Upper lobe of left lung (tissue), 6 donors: Measurements from ENCODE around the gene SMAD6. TPM values are rescaled to one million over a fixed set of nuclear protein-coding genes. Genes with fewer than 3 reads are reported as not detected.

Experiments
- ATAC-seq, 2 donors: fragments of 200-7000 bp; cut with Tn5 transposase; one replicate each; pipeline ENCODE4 v1.9.1; 2022; ENCODE audit warnings: mild to moderate bottlenecking in 2 of 2, moderate library complexity in 2 of 2; ENCODE audit not compliant: low FRiP score in 2 of 2
- DNase-seq, 2 donors: peaks; one replicate each; pipeline ENCODE4 v3.0.0-alpha.2; 2019 to 2020
- H3K27ac ChIP-seq, 4 donors: fragments of 200-600 bp; sonication (generic); one replicate each; pipeline ENCODE4 v1.5.1; 2016 to 2019
- H3K27me3 ChIP-seq, 4 donors: fragments of 200-600 bp; sonication (generic); one replicate each; pipeline ENCODE4 v1.5.1; 2017 to 2019
- H3K36me3 ChIP-seq, 4 donors: fragments of 200-600 bp; sonication (generic); one replicate each; pipeline ENCODE4 v1.5.1; 2016 to 2019
- H3K4me1 ChIP-seq, 4 donors: fragments of 200-600 bp; sonication (generic); one replicate each; pipeline ENCODE4 v1.5.1; 2018 to 2019
- H3K4me3 ChIP-seq, 4 donors: fragments of 200-600 bp; sonication (generic); one replicate each; pipeline ENCODE4 v1.5.1; 2017 to 2019; ENCODE audit warnings: mild to moderate bottlenecking in 2 of 4, moderate library complexity in 1 of 4
- H3K9me3 ChIP-seq, 4 donors: fragments of 200-600 bp; sonication (generic); one replicate each; pipeline ENCODE4 v1.5.1; 2018 to 2019
- EP300 ChIP-seq, 4 donors: sonication (generic); formaldehyde crosslinking; IDR thresholded peaks; one replicate each; pipeline ENCODE4 v1.5.1; 2017; ENCODE audit warnings: antibody characterized with exemption in 4 of 4, control low read depth in 2 of 4
- POLR2A ChIP-seq, 4 donors: fragments of 450-650 bp; IDR thresholded peaks; one replicate each; pipeline ENCODE4 v1.5.1; 2016 to 2017; ENCODE audit warnings: antibody characterized with exemption in 4 of 4, mild to moderate bottlenecking in 2 of 4
- POLR2AphosphoS5 ChIP-seq, 2 donors: sonication (generic); formaldehyde crosslinking; IDR thresholded peaks; one replicate each; pipeline ENCODE4 v1.5.1; 2017; ENCODE audit warnings: antibody characterized with exemption in 2 of 2
- WGBS, 2 donors: methylation state at CpG; one replicate each; pipeline ENCODE4 v1.1.5; 2017 to 2018; 5-methylcytosine and 5-hydroxymethylcytosine counted together
- total RNA-seq, 6 donors: library from RNA; depleted of rRNA in 4 of 6; stranded (reverse); fragments of >200 nt in 4 of 6; gene quantifications; one replicate each; pipeline versions ENCODE4 v1.1.0 to v1.2.1, GENCODE V29; 2016 to 2021
- TF ChIP-seq, protein P1 (sequence below), 6 experiments: fragments of 450-650 bp in 4 of 6; fragments of 200-600 bp in 2 of 6; sonication (generic) in 2 of 6; IDR thresholded peaks; one replicate each; pipeline ENCODE4 v1.5.1; 2016 to 2019; ENCODE audit warnings: antibody characterized with exemption in 6 of 6
- donor health status: DM: no; HTN: no; CAD: no; lungs with moderate emphysema.
- donor health status: DM: no; HTN: yes; CAD: no; lungs with severe emphysema.

Gene SMAD6
- total RNA-seq, 6 donors from 2014 or later: 76.6 to 377 (median 102) TPM

- no peaks in the 10 kb centered on the region for H3K36me3 ChIP-seq
- peak overlapping the region in 1 of 4 donors; percentile 2 for H3K27ac ChIP-seq
- peaks cover 0 to 6% (median 0%) of the 10 kb centered on the region in 4 donors for H3K9me3 ChIP-seq
- no peaks in the 10 kb centered on the region for H3K27me3 ChIP-seq
- no peak overlapping the region for H3K4me3 ChIP-seq
- DNase-seq: peak in 1 of 2 donors; percentile 36
- 45 to 59% methylated on average over 3 of the region's 3 CpGs for WGBS, 2 donors
- H3K4me1 ChIP-seq: peaks cover 0 to 10% (median 2%) of the 10 kb centered on the region in 4 donors
- ATAC-seq: peak; percentile 42 to 77
- TF ChIP-seq EP300 (IDR thresholded peaks at IDR 0.05): peak in 1 of 4 donors; percentile 89
- TF ChIP-seq POLR2AphosphoS5 (IDR thresholded peaks at IDR 0.05): peak; percentile 42 to 67
- TF ChIP-seq POLR2A (IDR thresholded peaks at IDR 0.05): no peak
These were observed 113.3 kb downstream of the SMAD6 start for GRCh38 chr15:66815318-66815717.

DNA sequence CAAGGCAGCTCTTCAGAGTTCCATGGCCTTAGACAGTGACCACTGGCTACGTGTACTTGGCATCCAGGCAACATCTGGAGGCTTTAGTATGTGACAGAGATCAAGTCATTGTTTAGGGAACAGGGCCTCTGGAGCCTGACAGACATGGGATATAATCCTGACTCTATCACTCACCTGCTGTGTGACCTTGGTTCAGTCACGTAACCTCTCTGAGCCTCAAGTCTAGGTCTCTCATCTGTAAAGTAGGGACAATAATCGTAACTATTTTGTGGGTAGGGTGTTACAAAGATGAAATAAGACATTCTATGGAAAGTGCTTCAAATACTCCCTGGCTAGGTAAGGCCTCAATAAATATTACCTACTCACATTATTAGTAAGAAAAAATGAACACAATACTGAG, 114.2 kb downstream of the SMAD6 start:
- Histone ChIP-seq H3K27me3 (no peaks in the 10 kb centered on the region), H3K4me3 (no peak overlapping the region), H3K27ac (no peak overlapping the region), H3K4me1 (peaks cover 0 to 10% (median 2%) of the 10 kb centered on the region in 4 donors), H3K36me3 (no peaks in the 10 kb centered on the region), H3K9me3 (peaks cover 0 to 6% (median 0%) of the 10 kb centered on the region in 4 donors)
- WGBS, 2 donors: 88 to 99% methylated on average over 3 of the region's 3 CpGs
- no peak for ATAC-seq
- DNase-seq: no peak
- TF ChIP-seq EP300 (IDR thresholded peaks at IDR 0.05) (no peak), POLR2AphosphoS5 (IDR thresholded peaks at IDR 0.05) (no peak), POLR2A (IDR thresholded peaks at IDR 0.05) (no peak)
- TF ChIP-seq, protein P1, sequence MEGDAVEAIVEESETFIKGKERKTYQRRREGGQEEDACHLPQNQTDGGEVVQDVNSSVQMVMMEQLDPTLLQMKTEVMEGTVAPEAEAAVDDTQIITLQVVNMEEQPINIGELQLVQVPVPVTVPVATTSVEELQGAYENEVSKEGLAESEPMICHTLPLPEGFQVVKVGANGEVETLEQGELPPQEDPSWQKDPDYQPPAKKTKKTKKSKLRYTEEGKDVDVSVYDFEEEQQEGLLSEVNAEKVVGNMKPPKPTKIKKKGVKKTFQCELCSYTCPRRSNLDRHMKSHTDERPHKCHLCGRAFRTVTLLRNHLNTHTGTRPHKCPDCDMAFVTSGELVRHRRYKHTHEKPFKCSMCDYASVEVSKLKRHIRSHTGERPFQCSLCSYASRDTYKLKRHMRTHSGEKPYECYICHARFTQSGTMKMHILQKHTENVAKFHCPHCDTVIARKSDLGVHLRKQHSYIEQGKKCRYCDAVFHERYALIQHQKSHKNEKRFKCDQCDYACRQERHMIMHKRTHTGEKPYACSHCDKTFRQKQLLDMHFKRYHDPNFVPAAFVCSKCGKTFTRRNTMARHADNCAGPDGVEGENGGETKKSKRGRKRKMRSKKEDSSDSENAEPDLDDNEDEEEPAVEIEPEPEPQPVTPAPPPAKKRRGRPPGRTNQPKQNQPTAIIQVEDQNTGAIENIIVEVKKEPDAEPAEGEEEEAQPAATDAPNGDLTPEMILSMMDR (IDR thresholded peaks at IDR 0.05): no peak

GRCh38 chr15:66819084-66819483, 117.0 kb downstream of the SMAD6 start:
- 24 to 44% methylated on average over 2 of the region's 2 CpGs for WGBS, 2 donors
- ATAC-seq (peak; percentile 60 to 63), DNase-seq (peak in 1 of 2 donors; percentile 31)
- no peak for TF ChIP-seq POLR2AphosphoS5 (IDR thresholded peaks at IDR 0.05)
- TF ChIP-seq, protein P1 (IDR thresholded peaks at IDR 0.05): no peak
- H3K36me3 ChIP-seq: no peaks in the 10 kb centered on the region
- H3K27me3 ChIP-seq: no peaks in the 10 kb centered on the region
- H3K9me3 ChIP-seq: no peaks in the 10 kb centered on the region
- H3K27ac ChIP-seq: no peak overlapping the region
- no peak overlapping the region for H3K4me3 ChIP-seq
- peaks cover 0 to 10% (median 2%) of the 10 kb centered on the region in 4 donors for H3K4me1 ChIP-seq

- no peaks in the 10 kb centered on the region for H3K27me3 ChIP-seq
- 92 to 95% methylated on average over 5 of the region's 5 CpGs for WGBS, 2 donors
- no peak overlapping the region for H3K4me3 ChIP-seq
- no peaks in the 10 kb centered on the region for H3K9me3 ChIP-seq
- H3K36me3 ChIP-seq: no peaks in the 10 kb centered on the region
- peak in 1 of 2 donors; percentile 17 for DNase-seq
- H3K4me1 ChIP-seq: peaks cover 0 to 5% (median 0%) of the 10 kb centered on the region in 4 donors
- no peak overlapping the region for H3K27ac ChIP-seq
- ATAC-seq: no peak
- TF ChIP-seq EP300 (IDR thresholded peaks at IDR 0.05): no peak
- no peak for TF ChIP-seq POLR2AphosphoS5 (IDR thresholded peaks at IDR 0.05)
- TF ChIP-seq POLR2A (IDR thresholded peaks at IDR 0.05): no peak
- TF ChIP-seq, protein P1 (IDR thresholded peaks at IDR 0.05): no peak
These were observed 118.6 kb downstream of the SMAD6 start for GRCh38 chr15:66820481-66821176.

DNA sequence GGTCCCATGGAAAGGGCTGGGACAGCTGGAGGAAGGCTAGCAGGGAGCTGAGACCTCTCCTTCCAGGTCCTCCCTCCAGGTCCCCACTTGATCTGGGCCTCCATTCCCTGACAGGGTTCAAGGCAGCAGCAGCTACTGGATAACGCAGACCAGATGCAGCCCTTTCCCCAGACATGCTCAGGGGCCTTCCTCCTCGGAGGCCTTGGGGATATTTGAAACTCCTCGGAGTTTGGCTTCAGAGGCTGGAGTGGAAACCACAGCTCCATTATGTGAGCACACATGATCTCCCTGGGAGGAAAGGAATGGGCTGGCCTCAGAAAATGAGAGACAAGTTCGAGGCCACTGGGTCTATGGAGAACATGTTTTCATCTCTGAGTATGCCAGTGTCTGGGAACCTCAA, 119.3 kb downstream of the SMAD6 start:
- WGBS, 2 donors: 89 to 90% methylated on average over 2 to 4 of the region's 4 CpGs
- TF ChIP-seq, protein P1 (IDR thresholded peaks at IDR 0.05): no peak
- TF ChIP-seq EP300 (IDR thresholded peaks at IDR 0.05) (no peak), POLR2AphosphoS5 (IDR thresholded peaks at IDR 0.05) (no peak), POLR2A (IDR thresholded peaks at IDR 0.05) (no peak)
- no peak for ATAC-seq
- Histone ChIP-seq H3K36me3 (no peaks in the 10 kb centered on the region), H3K27ac (no peak overlapping the region), H3K4me1 (no peaks in the 10 kb centered on the region), H3K4me3 (no peak overlapping the region), H3K9me3 (no peaks in the 10 kb centered on the region), H3K27me3 (no peaks in the 10 kb centered on the region)
- DNase-seq: peak in 1 of 2 donors; percentile 12
